B cell (primary cell): ENCODE data around the gene CYP27A1. TPM values are rescaled to one million over a fixed set of nuclear protein-coding genes. Genes with fewer than 3 reads are reported as not detected.

Source experiments
- ATAC-seq: fragments of 200-7000 bp; cut with Tn5 transposase; one replicate; pipeline ENCODE4 v1.10.0; 2021; ENCODE audit warnings: low read depth, mild to moderate bottlenecking, moderate number of reproducible peaks, moderate library complexity
- CTCF ChIA-PET: fragments of 350-600 bp; sonication (Branson Sonifier 250); formaldehyde crosslinking; loops from one replicate; lab custom pipeline; 2021; ENCODE audit warnings: antibody characterized with exemption, inconsistent platforms; lab: Charles Lee
- POLR2A ChIA-PET: fragments of 350-600 bp; sonication (Branson Sonifier 250); formaldehyde crosslinking; loops from one replicate; lab custom pipeline; 2021; ENCODE audit warnings: antibody characterized with exemption; lab: Charles Lee
- DNase-seq: peaks from one replicate; pipeline ENCODE4 v3.0.0; 2013
- H2AFZ ChIP-seq: 2 replicates; pipeline ENCODE4 v1.6.1; 2012; ENCODE audit warnings: mild to moderate bottlenecking, low read depth, low read length; ENCODE audit not compliant: insufficient read depth, poor library complexity, severe bottlenecking
- H3K27ac ChIP-seq, 2 donors: 1 replicate in 1 of 2; 2 replicates in 1 of 2; pipeline ENCODE4 v1.5.1; 2012 to 2013; ENCODE audit warnings: low read length in 2 of 2, mild to moderate bottlenecking in 2 of 2, moderate library complexity in 1 of 2
- H3K27me3 ChIP-seq, 4 experiments: fragments of 200-600 bp in 1 of 4; sonication (generic) in 1 of 4; replicated peaks in 1 of 4; 1 replicate in 2 of 4; 2 replicates in 2 of 4; pipeline versions ENCODE4 v1.6.1 to v1.7.0; 2013 to 2016; ENCODE audit warnings: low read length in 3 of 4, mild to moderate bottlenecking in 2 of 4, mixed read lengths in 1 of 4, moderate library complexity in 1 of 4; ENCODE audit not compliant: insufficient read depth in 4 of 4, control insufficient read depth in 3 of 4; ENCODE audit errors: control extremely low read depth in 1 of 4
- H3K36me3 ChIP-seq, 2 experiments: replicated peaks in 1 of 2; 1 replicate in 1 of 2; 2 replicates in 1 of 2; pipeline versions ENCODE4 v1.6.1 to v1.7.1; 2013; ENCODE audit warnings: low read length in 1 of 2; ENCODE audit not compliant: insufficient read depth in 2 of 2, control insufficient read depth in 1 of 2; ENCODE audit errors: control extremely low read depth in 1 of 2, extremely low read depth in 1 of 2
- H3K4me1 ChIP-seq, 2 donors: fragments of 200-600 bp in 1 of 2; sonication (generic) in 1 of 2; 1 replicate in 1 of 2; 2 replicates in 1 of 2; pipeline versions ENCODE4 v1.5.1 to v1.6.1; 2013 to 2017; ENCODE audit warnings: low read length in 2 of 2; ENCODE audit not compliant: control insufficient read depth in 2 of 2, insufficient read depth in 2 of 2
- H3K4me2 ChIP-seq: replicated peaks from 2 replicates; pipeline ENCODE3; 2012; ENCODE audit warnings: mild to moderate bottlenecking, low read depth, low read length; ENCODE audit not compliant: poor library complexity, severe bottlenecking
- H3K4me3 ChIP-seq, 5 experiments: fragments of 200-600 bp in 1 of 5; sonication (generic) in 1 of 5; 1 replicate in 3 of 5; 2 replicates in 2 of 5; pipeline versions ENCODE4 v1.5.1 to v1.7.0; 2011 to 2016; ENCODE audit warnings: low read length in 4 of 5, mild to moderate bottlenecking in 4 of 5, low read depth in 2 of 5, control low read depth in 1 of 5, moderate library complexity in 1 of 5; ENCODE audit not compliant: insufficient read depth in 1 of 5; ENCODE audit errors: control extremely low read depth in 1 of 5, extremely low read depth in 1 of 5
- H3K79me2 ChIP-seq: fragments of 200-600 bp; sonication (generic); one replicate; pipeline ENCODE4 v1.6.0; 2016; ENCODE audit warnings: low read length; ENCODE audit not compliant: control insufficient read depth, insufficient read depth
- H3K9ac ChIP-seq: fragments of 200-600 bp; sonication (generic); 2 replicates; pipeline ENCODE4 v1.6.1; 2017; ENCODE audit warnings: mild to moderate bottlenecking, low read length, moderate library complexity
- H3K9me3 ChIP-seq, 3 donors: one replicate each; pipeline versions ENCODE4 v1.6.1 to v1.7.1; 2013; ENCODE audit warnings: low read length in 2 of 3; ENCODE audit not compliant: control insufficient read depth in 2 of 3, insufficient read depth in 1 of 3; ENCODE audit errors: control extremely low read depth in 1 of 3
- H4K20me1 ChIP-seq: 2 replicates; pipeline ENCODE4 v1.6.0; 2012; ENCODE audit warnings: mild to moderate bottlenecking, low read length; ENCODE audit not compliant: insufficient read depth, control insufficient read depth, poor library complexity, severe bottlenecking
- H3K27ac Mint-ChIP-seq: one replicate; pipeline ENCODE4 v1.8.0; 2021; ENCODE audit warnings: mixed read lengths
- H3K27me3 Mint-ChIP-seq: one replicate; pipeline ENCODE4 v1.8.0; 2021; ENCODE audit warnings: mixed read lengths
- H3K4me1 Mint-ChIP-seq: one replicate; pipeline ENCODE4 v1.8.0; 2021; ENCODE audit warnings: mixed read lengths
- H3K4me3 Mint-ChIP-seq: one replicate; pipeline ENCODE4 v1.8.0; 2021; ENCODE audit warnings: mixed read lengths
- H3K9me3 Mint-ChIP-seq: one replicate; pipeline ENCODE4 v1.8.0; 2022; ENCODE audit warnings: mixed read lengths; ENCODE audit not compliant: insufficient read depth
- EZH2 ChIP-seq: IDR thresholded peaks from 2 replicates; pipeline ENCODE4 v1.6.1; 2012; ENCODE audit warnings: borderline replicate concordance, low read depth, mild to moderate bottlenecking, moderate library complexity, low read length; ENCODE audit not compliant: insufficient read depth, poor library complexity, severe bottlenecking
- WGBS: methylation state at CpG from one replicate; pipeline ENCODE4 v1.1.5; 2013; ENCODE audit warnings: missing lambda C conversion rate; ENCODE audit not compliant: insufficient coverage; 5-methylcytosine and 5-hydroxymethylcytosine counted together
- intact Hi-C: fragments of 100-400 bp; cut with micrococcal nuclease; formaldehyde crosslinking; loops from one replicate; pipeline ENCODE4 v1.10.0; 2022
- polyA plus RNA-seq: library from polyadenylated mRNA; depleted of rRNA; stranded (reverse); fragments of >200 nt; gene quantifications from 2 replicates; pipeline ENCODE4 v1.2.3, GENCODE V29; 2012
- total RNA-seq, 2 donors: library from RNA; stranded (reverse); fragments of 120-200 nt in 1 of 2; gene quantifications; 1 replicate in 1 of 2; 2 replicates in 1 of 2; pipeline versions ENCODE4 v1.2.3 to v1.2.4, GENCODE V29; 2013 to 2022
- TF ChIP-seq, protein P1 (sequence below): fragments of 200-600 bp; IDR thresholded peaks from one replicate; pipeline ENCODE4 v1.8.0; 2022; ENCODE audit warnings: antibody characterized with exemption, mild to moderate bottlenecking

Gene CYP27A1
- total and polyA plus RNA-seq, 2 donors (not counting 1 experiment from before 2014, with no cell fraction given), result 0.39 to 1.1 TPM

- H3K36me3 ChIP-seq, result no peaks in the 10 kb centered on the region
- ATAC-seq, result no peak
- no peak overlapping the region for H3K27ac Mint-ChIP-seq
- no peak overlapping the region for H3K27ac ChIP-seq
- no peak for DNase-seq
- H3K9me3 Mint-ChIP-seq, result peaks cover 4% of the 10 kb centered on the region
- H3K4me3 Mint-ChIP-seq, result no peak overlapping the region
- peaks cover 0 to 39% (median 14%) of the 10 kb centered on the region in 4 experiments for H3K27me3 ChIP-seq
- ChIA-PET CTCF (interaction anchor here (1.1 kb wide), 1 partner anchor 113 kb away, joined by 3 read pairs; no protein-coding TSS in a partner anchor), POLR2A (no interaction called here)
- 40% methylated on average over 1 of the region's 1 CpG for WGBS
- no peak overlapping the region for H2AFZ ChIP-seq
- no peaks in the 10 kb centered on the region for H3K9me3 ChIP-seq
- intact Hi-C loops, result no loop called here
- no peaks in the 10 kb centered on the region for H3K79me2 ChIP-seq
- TF ChIP-seq EZH2, result no peak
- TF ChIP-seq, protein P1, sequence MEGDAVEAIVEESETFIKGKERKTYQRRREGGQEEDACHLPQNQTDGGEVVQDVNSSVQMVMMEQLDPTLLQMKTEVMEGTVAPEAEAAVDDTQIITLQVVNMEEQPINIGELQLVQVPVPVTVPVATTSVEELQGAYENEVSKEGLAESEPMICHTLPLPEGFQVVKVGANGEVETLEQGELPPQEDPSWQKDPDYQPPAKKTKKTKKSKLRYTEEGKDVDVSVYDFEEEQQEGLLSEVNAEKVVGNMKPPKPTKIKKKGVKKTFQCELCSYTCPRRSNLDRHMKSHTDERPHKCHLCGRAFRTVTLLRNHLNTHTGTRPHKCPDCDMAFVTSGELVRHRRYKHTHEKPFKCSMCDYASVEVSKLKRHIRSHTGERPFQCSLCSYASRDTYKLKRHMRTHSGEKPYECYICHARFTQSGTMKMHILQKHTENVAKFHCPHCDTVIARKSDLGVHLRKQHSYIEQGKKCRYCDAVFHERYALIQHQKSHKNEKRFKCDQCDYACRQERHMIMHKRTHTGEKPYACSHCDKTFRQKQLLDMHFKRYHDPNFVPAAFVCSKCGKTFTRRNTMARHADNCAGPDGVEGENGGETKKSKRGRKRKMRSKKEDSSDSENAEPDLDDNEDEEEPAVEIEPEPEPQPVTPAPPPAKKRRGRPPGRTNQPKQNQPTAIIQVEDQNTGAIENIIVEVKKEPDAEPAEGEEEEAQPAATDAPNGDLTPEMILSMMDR, result no peak
- peaks cover 6% of the 10 kb centered on the region for H3K4me1 Mint-ChIP-seq
- H3K4me3 ChIP-seq, result no peak overlapping the region
- H3K27me3 Mint-ChIP-seq, result peaks cover 49% of the 10 kb centered on the region
- H3K4me2 ChIP-seq, result no peak overlapping the region
- peaks cover 6 to 11% of the 10 kb centered on the region in 2 donors for H3K4me1 ChIP-seq
- H3K9ac ChIP-seq, result no peak overlapping the region
- H4K20me1 ChIP-seq, result no peaks in the 10 kb centered on the region
Measured at GRCh38 chr2:218785103-218785502, 3.2 kb downstream of the CYP27A1 start.

GRCh38 chr2:218786133-218786532 lies 4.2 kb downstream of the CYP27A1 start:
- Histone ChIP-seq H3K79me2 (no peaks in the 10 kb centered on the region), H3K27me3 (peaks cover 0 to 31% (median 8%) of the 10 kb centered on the region in 4 experiments), H3K36me3 (no peaks in the 10 kb centered on the region), H3K9ac (no peak overlapping the region), H3K4me3 (no peak overlapping the region), H3K4me1 (peaks cover 6 to 10% of the 10 kb centered on the region in 2 donors), H4K20me1 (no peaks in the 10 kb centered on the region), H3K4me2 (no peak overlapping the region), H3K9me3 (no peaks in the 10 kb centered on the region), H2AFZ (no peak overlapping the region), H3K27ac (no peak overlapping the region)
- Mint-ChIP-seq H3K27me3 (peaks cover 43% of the 10 kb centered on the region), H3K4me1 (peaks cover 6% of the 10 kb centered on the region), H3K4me3 (no peak overlapping the region), H3K9me3 (peaks cover 4% of the 10 kb centered on the region), H3K27ac (no peak overlapping the region)
- POLR2A ChIA-PET, result no interaction called here
- TF ChIP-seq, protein P1, result no peak
- WGBS, result no CpG with 5 or more reads among the region's 3 CpGs
- intact Hi-C loops, result no loop called here
- no peak for ATAC-seq
- CTCF ChIA-PET, result interaction anchor here (1.1 kb wide), 1 partner anchor 112 kb away, joined by 3 read pairs; no protein-coding TSS in a partner anchor
- DNase-seq, result no peak
